Renal pelvis (tissue), 12 donors: ENCODE measurements around the gene SSX2B. TPM values are rescaled to one million over a fixed set of nuclear protein-coding genes. Genes with fewer than 3 reads are reported as not detected.
"Not testable (repeated sequence)": the region's sequence is repeated elsewhere in the genome, so short reads cannot be mapped to it uniquely, and the experiment has no call there.

Source experiments
- DNase-seq: peaks from one replicate; pipeline ENCODE4 v3.0.0-alpha.2; 2013
- long read RNA-seq, 16 experiments: transcript quantifications; one replicate each; lab custom pipeline, GENCODE V29; 2026
- polyA plus RNA-seq, 3 donors: library from polyadenylated mRNA; unstranded; fragments of 120-200 nt; gene quantifications; one replicate each; pipeline ENCODE4 v1.2.1, GENCODE V29; 2013; ENCODE audit not compliant: insufficient read length in 3 of 3

The SSX2B gene
- polyA plus RNA-seq = under 1 TPM in 2 of 3 donors, not detected in 1; 0.32 to 0.34 TPM
- long read RNA-seq, donor 1 = 0 reads
- long read RNA-seq, donor 2 = 0 reads
- long read RNA-seq, donor 3 = 0 reads
- long read RNA-seq, donor 4 = 0 reads
- long read RNA-seq, donor 5 = 0 reads
- long read RNA-seq, donor 6 = 0 reads
- long read RNA-seq, donor 7 = 0 reads
- long read RNA-seq, donor 8 = 0 reads
- long read RNA-seq, donor 9 = 0 reads
- long read RNA-seq, donor 10 = 0 reads
- long read RNA-seq, donor 11 = 0 reads
- long read RNA-seq, donor 12 = 0 reads
- long read RNA-seq, donor 13 = 0 reads
- long read RNA-seq, donor 14 = 0 reads
- long read RNA-seq, donor 15 = 0 reads
- long read RNA-seq, donor 16 = 0 reads

- DNase-seq = not testable (repeated sequence)
Observed at GRCh38 chrX:52750952-52751351, at the start of gene SSX2B. Gene SSX2B (plus strand): TSS chrX:52751252. CDS start chrX:52752681, 1,429 bp downstream.

DNA sequence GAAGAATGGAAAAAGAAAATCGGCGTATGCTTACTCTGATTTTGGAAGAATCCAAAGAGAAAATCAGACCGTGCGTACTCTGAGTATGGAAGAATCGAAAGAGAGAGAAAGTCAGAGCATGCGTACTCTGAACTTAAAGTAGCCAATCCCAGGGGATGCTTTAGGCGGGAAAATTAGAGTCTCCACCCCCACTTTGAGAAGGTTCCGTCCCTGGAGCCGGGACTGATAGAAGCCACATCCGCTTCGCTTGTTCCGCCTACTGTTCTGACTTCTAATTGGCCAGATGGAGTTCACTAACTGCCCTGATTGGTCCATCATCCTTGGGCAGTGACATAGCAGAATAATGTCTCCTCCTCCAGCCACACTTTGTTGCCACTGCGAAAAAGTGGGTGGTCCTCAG, 44.0 kb upstream of the SSX2B start, which contains the start of gene SSX2:
Gene SSX2, minus strand, starts transcription at position 101 of the 400 bp plus-strand sequence. CDS start 1,429 bp downstream, outside the sequence.
- not testable (repeated sequence) for DNase-seq

- not testable (repeated sequence) for DNase-seq
Observed at GRCh38 chrX:52765983-52766382, 14.9 kb downstream of the SSX2B start.

DNA sequence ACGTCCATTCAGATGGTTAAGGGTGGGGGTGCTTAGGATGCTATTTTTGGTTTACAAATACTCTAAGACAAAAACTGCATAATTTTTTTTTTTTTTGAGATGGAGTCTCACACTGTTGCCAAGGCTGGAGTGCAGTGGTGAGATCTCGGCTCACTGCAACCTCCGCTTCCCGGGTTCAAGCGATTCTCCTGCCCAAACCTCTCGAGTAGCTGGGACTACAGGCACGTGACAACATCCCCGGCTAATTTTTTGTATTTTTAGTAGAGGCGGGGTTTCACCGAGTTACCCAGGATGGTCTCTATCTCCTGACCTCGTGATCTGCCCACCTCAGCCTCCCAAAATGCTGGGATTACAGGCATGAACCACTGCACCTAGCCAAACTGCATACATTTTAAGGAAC, 22.5 kb downstream of the SSX2B start:
- DNase-seq = not testable (repeated sequence)

DNA sequence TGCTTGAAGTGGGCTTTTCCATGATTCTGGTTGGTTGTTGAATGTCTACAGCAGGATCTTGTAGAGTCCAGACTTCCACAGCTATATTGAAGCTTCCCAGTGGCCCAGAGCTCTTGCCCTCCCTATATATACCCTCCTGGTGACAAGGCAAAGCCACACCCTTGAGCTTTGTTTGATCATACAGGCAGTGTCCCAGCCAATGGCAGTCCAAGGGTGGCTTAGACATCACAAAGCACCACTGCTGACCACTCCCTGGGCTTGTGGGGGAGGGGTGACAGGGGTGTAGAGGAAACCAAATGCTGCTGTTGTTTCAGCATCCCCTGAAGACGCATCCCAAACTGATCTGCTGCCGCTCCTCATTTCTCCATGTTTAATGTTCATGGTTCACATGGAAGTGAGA, 46.3 kb downstream of the SSX2B start, which contains the start of gene SPANXN5:
Gene SPANXN5, minus strand, starts transcription at position 101 of the 400 bp plus-strand sequence. Its CDS starts 79 bp downstream, at position 22.
- DNase-seq = not testable (repeated sequence)

DNA sequence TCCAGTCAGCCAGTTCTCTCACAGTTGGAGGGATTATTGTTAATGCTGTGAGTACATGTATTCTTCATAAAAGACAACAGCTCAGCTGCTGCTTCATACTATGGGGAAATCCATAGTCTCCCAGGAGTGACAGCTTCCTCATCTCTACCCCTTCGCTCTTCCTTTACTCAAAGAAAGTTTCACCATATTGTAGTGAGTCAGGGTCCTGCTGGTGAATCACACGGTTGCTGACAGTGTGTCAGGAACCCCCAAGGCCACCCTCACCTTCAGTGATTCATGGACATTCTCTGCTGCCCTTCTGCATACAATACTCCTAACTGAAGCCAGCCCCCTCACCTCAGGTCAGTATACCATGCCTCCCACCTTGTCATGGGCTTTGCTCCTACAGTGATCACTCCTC, 53.8 kb downstream of the SSX2B start:
- not testable (repeated sequence) for DNase-seq

Other genes starting within 250 kb of the SSX2B start
- gene XAGE1B, start 234.2 kb upstream of the SSX2B start, polyA plus RNA-seq = not detected
- not detected for gene SSX7, start 96.4 kb upstream of the SSX2B start, polyA plus RNA-seq
- not detected for gene SSX2, start 44.1 kb upstream of the SSX2B start, polyA plus RNA-seq
- gene SPANXN5, start 46.2 kb downstream of the SSX2B start, polyA plus RNA-seq = not detected
- not detected for gene XAGE5, start 60.0 kb downstream of the SSX2B start, polyA plus RNA-seq
- gene XAGE3, start 116.8 kb downstream of the SSX2B start, polyA plus RNA-seq = not detected
- gene FAM156B, start 146.1 kb downstream of the SSX2B start, polyA plus RNA-seq = 10 to 100 TPM; 17.6 to 20.1 (median 19.7) TPM
- gene FAM156A, start 207.3 kb downstream of the SSX2B start, polyA plus RNA-seq = 10 to 100 TPM; 24.8 to 43.7 (median 41.7) TPM